Frontal cortex (tissue), 4 donors: Measurements from ENCODE around the gene PIGR. TPM values are rescaled to one million over a fixed set of nuclear protein-coding genes. Genes with fewer than 3 reads are reported as not detected.

ENCODE experiments used
- DNase-seq, 2 donors: peaks; one replicate each; pipeline ENCODE4 v3.0.0; 2012; ENCODE audit warnings: low spot score in 2 of 2
- FAIRE-seq: peaks from 2 replicates; lab custom pipeline; 2012; peaks lifted over from hg19 to GRCh38; lab: Jason Lieb, UNC
- total RNA-seq: library from RNA; depleted of rRNA; stranded (reverse); fragments of >200 nt; gene quantifications from one replicate; pipeline ENCODE4 v1.2.3, GENCODE V29; 2014
- donor health status: control.
- donor health status: control.
- donor health status: control.

Gene PIGR
- total RNA-seq, 1 donor from 2014 or later: not detected

DNA sequence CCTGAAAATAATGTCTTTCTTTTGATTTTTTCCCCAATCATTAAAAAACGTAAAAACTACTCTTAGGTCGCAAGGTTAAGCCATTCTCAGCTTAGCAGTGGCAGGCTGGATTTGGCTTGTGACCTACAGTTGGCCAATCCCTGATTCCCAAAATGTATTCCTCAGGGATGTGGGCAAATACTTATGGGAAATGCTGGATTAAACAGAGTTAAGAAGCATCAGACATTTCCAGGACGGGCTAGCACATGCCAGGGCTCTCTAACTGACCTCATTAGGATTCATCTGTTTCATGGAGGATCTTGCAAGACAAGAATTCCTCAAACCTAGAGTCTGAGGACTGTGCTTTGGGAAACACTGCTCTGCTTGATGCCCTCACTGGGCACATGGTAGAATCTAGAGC, 50.0 kb downstream of the PIGR start:
- no peak for FAIRE-seq
- no peak for DNase-seq

- FAIRE-seq: no peak
- DNase-seq: no peak
These were observed 50.4 kb downstream of the PIGR start for GRCh38 chr1:206895837-206896242.

GRCh38 chr1:206895325-206895724, 50.9 kb downstream of the PIGR start:
- FAIRE-seq: no peak

GRCh38 chr1:206893380-206893779, 52.9 kb downstream of the PIGR start:
- no peak for DNase-seq
- FAIRE-seq: no peak

More at GRCh38 chr1:206895325-206895724, 50.9 kb downstream of the PIGR start:
- DNase-seq: no peak

DNA sequence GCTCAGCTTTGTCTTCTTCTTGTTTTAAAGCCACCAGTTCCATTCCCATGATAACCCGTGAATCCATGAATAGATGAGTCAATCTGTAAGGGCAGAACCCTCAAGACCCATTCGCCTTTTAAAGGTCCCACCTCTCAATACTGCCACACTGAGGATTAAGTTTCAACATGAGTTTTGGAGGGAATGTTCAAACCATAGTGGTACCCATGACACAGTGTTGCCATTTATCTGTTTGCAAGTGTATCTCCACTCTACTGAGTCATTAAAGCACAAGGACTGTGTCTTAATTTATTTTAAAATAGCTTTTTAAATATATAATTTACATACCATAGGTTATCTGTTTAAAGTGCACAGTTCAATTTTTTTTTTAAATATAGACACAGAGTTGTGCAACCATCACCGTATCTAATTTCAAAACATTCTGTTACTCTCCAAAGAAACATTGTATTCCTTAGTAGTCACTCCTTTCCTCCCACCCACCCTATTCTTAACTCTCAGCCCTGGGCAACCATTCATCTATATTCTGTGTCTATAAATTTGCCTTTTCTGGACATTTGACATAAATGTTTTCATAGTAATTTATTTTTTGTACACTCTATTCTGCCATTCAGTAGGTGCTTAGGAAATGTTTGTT, 53.8 kb downstream of the PIGR start:
- DNase-seq (no peak), FAIRE-seq (no peak)

GRCh38 chr1:206891412-206891811, 54.9 kb downstream of the PIGR start:
- FAIRE-seq (no peak), DNase-seq (no peak)

DNA sequence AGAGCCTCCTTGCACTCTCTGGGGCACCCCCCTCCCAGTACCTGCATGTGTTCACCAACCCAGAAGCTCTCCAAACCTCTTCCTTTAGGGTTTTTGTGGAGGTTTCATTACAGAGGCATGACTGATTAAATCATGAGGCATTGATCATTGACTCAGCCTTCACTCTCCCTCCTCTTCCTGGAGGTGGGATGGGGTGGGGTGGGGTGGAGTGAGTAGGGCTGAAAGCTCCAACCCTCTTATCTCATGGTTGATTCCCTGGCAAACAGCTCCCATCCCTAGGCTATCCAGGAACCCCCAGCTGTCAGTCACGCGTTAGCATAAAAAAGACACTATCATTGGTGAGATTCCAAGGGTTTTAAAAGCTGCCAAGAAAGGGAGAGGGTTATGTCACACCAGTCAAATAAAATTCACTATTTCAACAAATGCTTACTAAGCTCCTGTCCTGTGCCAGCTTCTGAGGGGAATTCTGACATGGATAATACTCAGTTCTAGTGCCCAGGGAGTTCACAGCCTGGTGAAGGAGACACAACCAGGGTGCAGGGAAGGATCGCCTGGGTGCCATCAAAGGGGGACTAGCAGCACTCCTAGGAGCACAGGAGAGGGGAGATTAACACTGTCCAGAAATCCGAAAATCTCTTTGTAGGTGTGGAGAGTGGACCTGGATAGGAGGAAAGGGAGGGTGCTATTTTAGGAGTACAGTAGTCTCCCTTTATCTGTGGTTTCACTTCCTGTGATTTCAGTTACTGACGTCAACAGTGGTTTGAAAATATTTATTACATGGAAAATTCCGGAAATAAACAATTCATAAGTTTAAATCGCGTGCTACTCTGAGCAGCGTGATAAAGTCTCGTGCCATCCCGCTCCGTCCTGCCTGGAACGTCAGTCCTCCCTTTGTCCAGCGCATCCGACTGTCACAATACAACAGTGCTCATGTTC, 55.9 kb downstream of the PIGR start:
- DNase-seq: no peak
- no peak for FAIRE-seq

DNA sequence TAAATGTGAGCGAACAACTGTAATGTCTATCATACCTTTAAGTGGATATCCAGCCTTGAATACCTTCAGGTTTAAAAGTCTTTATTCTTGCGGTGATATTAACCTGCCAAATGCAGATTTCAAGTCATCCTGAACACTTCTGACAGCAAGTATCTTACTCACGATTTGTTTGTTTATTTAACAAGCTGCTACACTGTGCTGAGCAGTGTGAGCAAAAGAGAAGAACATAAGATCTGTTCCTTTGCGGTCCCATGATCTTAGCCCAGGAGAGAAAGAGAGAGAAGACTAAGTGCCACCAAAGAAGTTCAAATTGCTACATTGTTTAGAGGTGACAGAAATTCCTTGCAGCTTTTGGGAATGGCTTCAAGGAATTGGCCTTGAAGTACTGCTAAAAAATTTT, 58.6 kb downstream of the PIGR start:
- no peak for DNase-seq
- FAIRE-seq: no peak

DNA sequence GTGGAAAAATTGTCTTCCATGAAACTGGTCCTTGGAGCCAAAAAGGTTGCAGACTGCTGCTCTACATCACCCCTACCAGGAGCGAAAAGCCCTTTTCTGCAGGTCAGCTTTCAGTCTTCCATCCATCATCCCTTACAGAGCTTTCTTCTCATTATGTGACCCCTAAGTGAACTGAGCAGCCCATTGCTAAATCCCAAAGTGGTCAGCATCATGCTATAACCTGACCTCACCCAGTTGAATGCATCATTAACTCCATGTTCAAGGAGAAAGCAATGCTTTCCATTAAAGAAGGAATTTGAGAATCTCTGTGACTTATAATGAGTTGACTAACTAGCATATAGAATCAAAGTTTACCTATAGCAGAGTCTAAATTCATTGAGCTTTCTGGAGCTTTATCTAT, 59.4 kb downstream of the PIGR start:
- FAIRE-seq (no peak), DNase-seq (no peak)

- FAIRE-seq: no peak
- no peak for DNase-seq
These were observed 60.8 kb downstream of the PIGR start for GRCh38 chr1:206885341-206886060.

- DNase-seq (no peak), FAIRE-seq (no peak)
These were observed 62.4 kb downstream of the PIGR start for GRCh38 chr1:206883876-206884275.

GRCh38 chr1:206883160-206883559, 63.1 kb downstream of the PIGR start:
- DNase-seq: no peak
- no peak for FAIRE-seq

DNA sequence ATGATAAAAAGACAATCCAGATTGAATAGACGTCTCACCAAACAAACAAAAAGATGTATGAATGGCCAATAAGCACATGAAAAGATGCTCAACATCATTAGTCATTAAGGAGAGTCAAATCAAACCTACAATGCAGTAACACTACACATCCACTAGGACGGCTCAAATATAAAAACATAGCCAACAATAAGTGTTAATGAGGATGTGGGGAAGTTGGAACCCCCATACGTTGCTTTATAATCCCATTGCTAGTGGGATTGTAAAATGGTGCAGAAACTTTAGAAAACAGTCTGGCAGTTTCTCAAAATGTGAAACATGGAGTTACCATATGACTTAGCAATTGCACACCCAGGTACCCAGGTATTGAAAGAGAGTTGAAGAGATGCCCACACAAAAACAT, 63.7 kb downstream of the PIGR start:
- FAIRE-seq (no peak), DNase-seq (no peak)

- DNase-seq (no peak), FAIRE-seq (no peak)
These were observed 66.0 kb downstream of the PIGR start for GRCh38 chr1:206880314-206880713.

Other genes starting within 250 kb of the PIGR start
- gene IL19, start 175.7 kb downstream of the PIGR start, total RNA-seq: not detected
- 0.41 TPM for gene IL10, start 174.0 kb downstream of the PIGR start, total RNA-seq
- gene IL20, start 80.8 kb downstream of the PIGR start, total RNA-seq: not detected
- under 0.01 TPM for gene IL24, start 49.0 kb downstream of the PIGR start, total RNA-seq
- under 0.01 TPM for gene FCMR, start 24.5 kb downstream of the PIGR start, total RNA-seq
- gene FCAMR, start 24.0 kb upstream of the PIGR start, total RNA-seq: not detected
- gene C1orf116, start 86.3 kb upstream of the PIGR start, total RNA-seq: not detected
- gene YOD1, start 104.7 kb upstream of the PIGR start, total RNA-seq: 20.8 TPM
- 9.4 TPM for gene PFKFB2, start 106.8 kb upstream of the PIGR start, total RNA-seq
- not detected for gene C4BPB, start 142.4 kb upstream of the PIGR start, total RNA-seq
- not detected for gene C4BPA, start 157.8 kb upstream of the PIGR start, total RNA-seq